ENCODE measurements around the gene ABHD6. TPM values are rescaled to one million over a fixed set of nuclear protein-coding genes. Genes with fewer than 3 reads are reported as not detected.
"Not testable (repeated sequence)": the region's sequence is repeated elsewhere in the genome, so short reads cannot be mapped to it uniquely, and the experiment has no call there.

The ABHD6 gene
- total and polyA plus RNA-seq, 4 donors, result 5.2 to 14.1 (median 10.7) TPM

DNA sequence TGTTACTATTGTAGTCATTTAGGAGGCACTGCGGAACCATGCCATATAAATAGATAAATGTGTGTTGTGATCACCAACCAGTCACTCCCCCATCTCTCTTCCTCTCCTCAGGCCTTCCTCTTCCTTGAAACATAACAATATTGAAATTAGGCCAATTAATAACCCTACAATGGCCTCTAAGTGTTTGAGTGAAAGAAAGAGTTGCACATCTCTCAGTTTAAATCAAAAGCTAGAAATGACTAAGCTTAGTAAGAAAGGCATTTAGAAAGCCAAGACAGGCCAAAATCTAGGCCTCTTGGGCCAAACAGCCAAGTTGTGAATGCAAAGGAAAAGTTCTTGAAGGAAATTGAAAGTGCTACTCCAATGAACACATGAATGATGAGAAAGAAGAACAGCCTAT, 18.7 kb upstream of the ABHD6 start:
- no peaks in the 10 kb centered on the region for H3K36me3 ChIP-seq (ENCODE audit: control insufficient read depth in 4 of 4, insufficient read depth in 4 of 4, low read length in 4 of 4)
- H3K9me3 ChIP-seq (ENCODE audit: control insufficient read depth in 4 of 4, insufficient read depth in 3 of 4, low read length in 3 of 4), result no peaks in the 10 kb centered on the region
- no peak overlapping the region for H3K27ac ChIP-seq (ENCODE audit: low read depth in 1 of 2, low read length in 1 of 2)
- H3K9ac ChIP-seq (ENCODE audit: insufficient read depth in 1 of 2, low read length in 2 of 2), result no peak overlapping the region
- H3K4me1 ChIP-seq (ENCODE audit: control insufficient read depth in 5 of 5, insufficient read depth in 5 of 5, low read length in 5 of 5), result peaks cover 0 to 8% (median 3%) of the 10 kb centered on the region in 5 donors
- 70 to 94% methylated on average over 1 of the region's 1 CpG for WGBS, 2 donors
- ATAC-seq (ENCODE audit: insufficient read depth, low FRiP score) (no peak), DNase-seq (no peak)
- TF ChIP-seq, protein P1, sequence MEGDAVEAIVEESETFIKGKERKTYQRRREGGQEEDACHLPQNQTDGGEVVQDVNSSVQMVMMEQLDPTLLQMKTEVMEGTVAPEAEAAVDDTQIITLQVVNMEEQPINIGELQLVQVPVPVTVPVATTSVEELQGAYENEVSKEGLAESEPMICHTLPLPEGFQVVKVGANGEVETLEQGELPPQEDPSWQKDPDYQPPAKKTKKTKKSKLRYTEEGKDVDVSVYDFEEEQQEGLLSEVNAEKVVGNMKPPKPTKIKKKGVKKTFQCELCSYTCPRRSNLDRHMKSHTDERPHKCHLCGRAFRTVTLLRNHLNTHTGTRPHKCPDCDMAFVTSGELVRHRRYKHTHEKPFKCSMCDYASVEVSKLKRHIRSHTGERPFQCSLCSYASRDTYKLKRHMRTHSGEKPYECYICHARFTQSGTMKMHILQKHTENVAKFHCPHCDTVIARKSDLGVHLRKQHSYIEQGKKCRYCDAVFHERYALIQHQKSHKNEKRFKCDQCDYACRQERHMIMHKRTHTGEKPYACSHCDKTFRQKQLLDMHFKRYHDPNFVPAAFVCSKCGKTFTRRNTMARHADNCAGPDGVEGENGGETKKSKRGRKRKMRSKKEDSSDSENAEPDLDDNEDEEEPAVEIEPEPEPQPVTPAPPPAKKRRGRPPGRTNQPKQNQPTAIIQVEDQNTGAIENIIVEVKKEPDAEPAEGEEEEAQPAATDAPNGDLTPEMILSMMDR (IDR thresholded peaks at IDR 0.05; ENCODE audit: control extremely low read depth, extremely low read depth), result no peak
- peaks cover 0 to 4% (median 0%) of the 10 kb centered on the region in 3 donors for H3K27me3 ChIP-seq (ENCODE audit: control insufficient read depth in 3 of 3, insufficient read depth in 3 of 3, low read length in 2 of 3)
- H3K4me3 ChIP-seq, result no peak overlapping the region

DNA sequence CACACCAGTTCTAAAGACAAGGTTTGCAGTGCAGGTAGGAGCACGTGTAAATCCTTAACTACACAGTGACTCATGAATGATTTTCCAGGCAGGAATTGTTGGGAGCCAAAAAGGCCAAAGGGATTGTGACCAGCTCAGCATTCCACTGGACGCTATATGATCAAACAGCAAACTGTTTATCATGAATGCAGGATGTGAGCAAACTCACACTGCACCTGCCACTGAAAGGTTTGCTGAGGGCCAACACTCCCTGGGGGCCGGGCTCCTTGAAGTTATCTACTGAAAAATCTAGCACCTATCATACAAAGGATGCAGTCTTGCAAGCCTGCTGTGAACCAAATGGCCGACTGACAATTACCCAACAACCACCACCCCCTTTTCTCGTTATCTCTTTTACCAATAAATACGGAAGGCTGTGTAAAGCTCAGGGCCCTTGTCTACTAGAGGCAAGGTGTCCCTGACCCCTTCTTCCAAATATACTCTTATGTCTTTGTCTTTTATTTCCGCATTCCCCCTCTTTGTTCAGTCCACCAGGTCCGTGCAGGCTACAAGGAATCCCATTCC, 15.3 kb upstream of the ABHD6 start:
- peaks cover 0 to 3% (median 0%) of the 10 kb centered on the region in 5 donors for H3K4me1 ChIP-seq (ENCODE audit: control insufficient read depth in 5 of 5, insufficient read depth in 5 of 5, low read length in 5 of 5)
- H3K9me3 ChIP-seq (ENCODE audit: control insufficient read depth in 4 of 4, insufficient read depth in 3 of 4, low read length in 3 of 4), result no peaks in the 10 kb centered on the region
- H3K9ac ChIP-seq (ENCODE audit: insufficient read depth in 1 of 2, low read length in 2 of 2), result no peak overlapping the region
- ATAC-seq (ENCODE audit: insufficient read depth, low FRiP score) (no peak), DNase-seq (no peak)
- WGBS, 2 donors, result 81% methylated on average over 8 of the region's 8 CpGs
- H3K27me3 ChIP-seq (ENCODE audit: control insufficient read depth in 3 of 3, insufficient read depth in 3 of 3, low read length in 2 of 3), result no peaks in the 10 kb centered on the region
- no peak overlapping the region for H3K4me3 ChIP-seq
- no peak overlapping the region for H3K27ac ChIP-seq (ENCODE audit: low read depth in 1 of 2, low read length in 1 of 2)
- TF ChIP-seq, protein P1 (IDR thresholded peaks at IDR 0.05; ENCODE audit: control extremely low read depth, extremely low read depth), result no peak
- H3K36me3 ChIP-seq (ENCODE audit: control insufficient read depth in 4 of 4, insufficient read depth in 4 of 4, low read length in 4 of 4), result no peaks in the 10 kb centered on the region

DNA sequence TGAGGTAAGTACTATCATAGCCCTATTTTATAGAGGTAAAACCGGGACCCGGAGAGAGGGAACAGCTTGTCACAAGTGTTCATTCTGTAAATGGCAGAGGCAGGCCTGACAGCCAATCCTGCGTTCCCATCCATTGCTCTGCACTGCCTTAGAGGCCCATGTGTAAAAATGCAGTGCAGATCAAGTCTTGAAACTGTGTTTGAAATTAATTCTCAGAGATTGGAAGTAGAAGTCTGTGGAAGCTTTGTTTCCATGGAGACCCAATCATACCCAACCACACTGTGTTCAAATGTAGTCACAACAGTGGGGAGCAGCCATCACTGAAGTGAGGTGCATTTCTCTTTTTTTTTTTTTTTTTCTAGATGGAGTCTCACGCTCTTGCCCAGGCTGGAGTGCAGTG, 13.7 kb upstream of the ABHD6 start:
- H3K9ac ChIP-seq (ENCODE audit: insufficient read depth in 1 of 2, low read length in 2 of 2), result no peak overlapping the region
- H3K27me3 ChIP-seq (ENCODE audit: control insufficient read depth in 3 of 3, insufficient read depth in 3 of 3, low read length in 2 of 3), result no peaks in the 10 kb centered on the region
- no peaks in the 10 kb centered on the region for H3K9me3 ChIP-seq (ENCODE audit: control insufficient read depth in 4 of 4, insufficient read depth in 3 of 4, low read length in 3 of 4)
- no peaks in the 10 kb centered on the region for H3K4me1 ChIP-seq (ENCODE audit: control insufficient read depth in 5 of 5, insufficient read depth in 5 of 5, low read length in 5 of 5)
- TF ChIP-seq, protein P1 (IDR thresholded peaks at IDR 0.05; ENCODE audit: control extremely low read depth, extremely low read depth), result no peak
- ATAC-seq (ENCODE audit: insufficient read depth, low FRiP score) (no peak), DNase-seq (no peak)
- H3K27ac ChIP-seq (ENCODE audit: low read depth in 1 of 2, low read length in 1 of 2), result no peak overlapping the region
- H3K36me3 ChIP-seq (ENCODE audit: control insufficient read depth in 4 of 4, insufficient read depth in 4 of 4, low read length in 4 of 4), result no peaks in the 10 kb centered on the region
- WGBS, 2 donors, result 93 to 94% methylated on average over 4 of the region's 4 CpGs
- no peak overlapping the region for H3K4me3 ChIP-seq

DNA sequence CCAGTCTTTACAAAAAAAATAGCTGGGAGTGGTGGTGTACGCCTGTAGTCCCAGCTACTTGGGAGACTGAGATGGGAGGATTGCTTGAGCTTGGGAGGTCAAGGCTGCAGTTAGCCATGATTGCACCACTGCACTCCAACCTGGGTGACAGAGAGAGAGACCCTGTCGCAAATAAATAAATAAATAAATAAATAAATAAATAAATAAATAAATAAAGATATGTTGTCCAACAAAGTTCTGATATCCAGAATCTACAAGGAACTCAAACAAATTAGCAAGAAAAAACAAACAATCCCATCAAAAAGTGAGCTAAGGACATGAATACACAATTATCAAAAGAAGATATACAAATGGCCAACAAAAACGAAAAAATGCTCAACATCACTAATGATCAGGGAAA, 9.7 kb upstream of the ABHD6 start:
- not testable (repeated sequence) for DNase-seq; H3K36me3 ChIP-seq (ENCODE audit: control insufficient read depth in 4 of 4, insufficient read depth in 4 of 4, low read length in 4 of 4); H3K4me3 ChIP-seq; H3K9me3 ChIP-seq (ENCODE audit: control insufficient read depth in 4 of 4, insufficient read depth in 3 of 4, low read length in 3 of 4); H3K9ac ChIP-seq (ENCODE audit: insufficient read depth in 1 of 2, low read length in 2 of 2); H3K27ac ChIP-seq (ENCODE audit: low read depth in 1 of 2, low read length in 1 of 2); ATAC-seq (ENCODE audit: insufficient read depth, low FRiP score); H3K4me1 ChIP-seq (ENCODE audit: control insufficient read depth in 5 of 5, insufficient read depth in 5 of 5, low read length in 5 of 5)
- H3K27me3 ChIP-seq (ENCODE audit: control insufficient read depth in 3 of 3, insufficient read depth in 3 of 3, low read length in 2 of 3), result peaks cover 0 to 15% (median 6%) of the 10 kb centered on the region in 3 donors
- 93 to 98% methylated on average over 3 of the region's 3 CpGs for WGBS, 2 donors
